NCI-H2081 (cell line): Measurements from ENCODE around the gene EDIL3.

Experiments
- DNase-seq, 2 experiments: peaks; one replicate each; lab custom pipeline; 2025; lab: John Stamatoyannopoulos, UW

EDIL3 gene

GRCh38 chr5:83964271-83964670, 420.4 kb downstream of the EDIL3 start:
- DNase-seq: no peak

- no peak for DNase-seq
Observed at GRCh38 chr5:83957188-83957587, 427.5 kb downstream of the EDIL3 start.

- no peak for DNase-seq
Observed at GRCh38 chr5:83956386-83956785, 428.3 kb downstream of the EDIL3 start.

- no peak for DNase-seq
Observed at GRCh38 chr5:83955916-83956315, 428.8 kb downstream of the EDIL3 start.

- no peak for DNase-seq
Observed at GRCh38 chr5:83947763-83948162, 436.9 kb downstream of the EDIL3 start.

GRCh38 chr5:83946516-83946915, 438.2 kb downstream of the EDIL3 start:
- no peak for DNase-seq

GRCh38 chr5:83942155-83942554, 442.5 kb downstream of the EDIL3 start:
- no peak for DNase-seq

GRCh38 chr5:83937837-83938236, 446.8 kb downstream of the EDIL3 start:
- no peak for DNase-seq

GRCh38 chr5:83931969-83932368, 452.7 kb downstream of the EDIL3 start:
- DNase-seq: no peak

GRCh38 chr5:83927140-83927733, 457.4 kb downstream of the EDIL3 start:
- peak; percentile 34 to 46 for DNase-seq

- no peak for DNase-seq
Observed at GRCh38 chr5:83925955-83926337, 458.7 kb downstream of the EDIL3 start.

- DNase-seq: no peak
Observed at GRCh38 chr5:83925321-83925954, 459.2 kb downstream of the EDIL3 start.

- no peak for DNase-seq
Observed at GRCh38 chr5:83924891-83925290, 459.8 kb downstream of the EDIL3 start.

GRCh38 chr5:83924171-83924570, 460.5 kb downstream of the EDIL3 start:
- DNase-seq: no peak

GRCh38 chr5:83922699-83923098, 462.0 kb downstream of the EDIL3 start:
- no peak for DNase-seq

GRCh38 chr5:83921666-83922193, 462.9 kb downstream of the EDIL3 start:
- no peak for DNase-seq

- no peak for DNase-seq
Observed at GRCh38 chr5:83919071-83920041, 465.3 kb downstream of the EDIL3 start.

- no peak for DNase-seq
Observed at GRCh38 chr5:83917261-83917908, 467.3 kb downstream of the EDIL3 start.

- DNase-seq: no peak
Observed at GRCh38 chr5:83914662-83915418, 469.8 kb downstream of the EDIL3 start.

- no peak for DNase-seq
Observed at GRCh38 chr5:83914199-83914598, 470.5 kb downstream of the EDIL3 start.

GRCh38 chr5:83913593-83913992, 471.1 kb downstream of the EDIL3 start:
- DNase-seq: no peak
